Mucosa of rectum (tissue), 2 donors: ENCODE measurements around the gene SVEP1.
A peak's percentile ranks its signal among the peaks of the same experiment; 100 is the strongest.

Experiments
- H3K27ac ChIP-seq, 2 donors: one replicate each; pipeline ENCODE4 v1.7.0; 2013; ENCODE audit warnings: inconsistent platforms in 2 of 2, low read depth in 2 of 2, low read length in 2 of 2
- H3K27me3 ChIP-seq, 2 donors: one replicate each; pipeline ENCODE4 v1.7.0; 2013; ENCODE audit warnings: low read length in 2 of 2; ENCODE audit not compliant: control insufficient read depth in 2 of 2, insufficient read depth in 2 of 2
- H3K36me3 ChIP-seq, 2 donors: one replicate each; pipeline ENCODE4 v1.7.0; 2013; ENCODE audit warnings: low read length in 2 of 2; ENCODE audit not compliant: control insufficient read depth in 2 of 2, insufficient read depth in 2 of 2
- H3K4me1 ChIP-seq, 2 donors: one replicate each; pipeline ENCODE4 v1.7.0; 2013; ENCODE audit warnings: low read length in 2 of 2, mild to moderate bottlenecking in 1 of 2; ENCODE audit not compliant: control insufficient read depth in 2 of 2, insufficient read depth in 2 of 2
- H3K4me3 ChIP-seq, 2 donors: one replicate each; pipeline ENCODE4 v1.7.0; 2013; ENCODE audit warnings: low read length in 2 of 2
- H3K9ac ChIP-seq, 2 donors: one replicate each; pipeline ENCODE4 v1.7.0; 2013; ENCODE audit warnings: low read length in 2 of 2, low read depth in 1 of 2, mild to moderate bottlenecking in 1 of 2
- H3K9me3 ChIP-seq, 2 donors: one replicate each; pipeline ENCODE4 v1.7.0; 2013; ENCODE audit warnings: low read length in 2 of 2; ENCODE audit not compliant: control insufficient read depth in 2 of 2
- donor health status: healthy.
- donor health status: Normal muscosa, but diverticular disease.

SVEP1 gene

DNA sequence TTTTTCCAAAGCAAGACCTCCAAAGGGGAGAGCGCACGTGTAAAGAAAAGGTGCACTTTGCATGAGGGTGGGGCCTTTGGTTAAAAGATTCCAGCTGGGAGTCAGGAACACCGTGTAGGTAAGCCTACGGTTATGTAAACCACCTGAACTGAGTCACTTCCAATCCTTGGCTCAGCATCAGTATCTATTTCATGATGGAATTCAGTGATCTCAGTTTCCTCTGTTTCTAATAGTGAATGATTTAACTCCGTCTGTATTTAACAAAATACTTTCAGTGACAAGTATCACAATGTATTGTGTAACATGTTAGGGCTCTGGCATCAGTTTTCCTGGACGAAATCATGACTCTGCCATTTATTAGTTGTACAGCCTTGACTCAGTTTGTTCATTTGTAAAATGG, 1.3 kb upstream of the SVEP1 start:
- Histone ChIP-seq H3K27ac (no peak overlapping the region), H3K9ac (no peak overlapping the region), H3K36me3 (no peaks in the 10 kb centered on the region), H3K27me3 (peaks cover 17 to 20% of the 10 kb centered on the region in 2 donors), H3K4me3 (no peak overlapping the region), H3K9me3 (no peaks in the 10 kb centered on the region), H3K4me1 (no peaks in the 10 kb centered on the region)

DNA sequence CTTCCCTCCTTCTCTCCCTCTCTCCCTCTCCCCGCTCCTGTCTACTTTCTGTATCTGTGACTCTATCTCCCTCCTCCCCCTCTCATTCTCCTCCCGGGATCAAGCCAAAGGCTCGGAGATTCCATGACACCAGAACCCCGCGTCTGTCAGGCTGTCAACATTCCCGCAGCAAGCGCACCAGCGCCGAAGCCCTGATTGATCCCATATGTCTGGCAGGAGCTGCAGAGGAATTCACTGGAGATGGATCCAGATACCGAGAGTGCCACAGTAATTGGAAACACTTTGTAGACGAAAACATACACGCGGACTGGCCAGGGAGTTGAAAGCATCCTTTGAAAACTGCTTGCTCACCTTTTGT, 300 bp upstream of the SVEP1 start:
- Histone ChIP-seq H3K27ac (peak overlapping the region; percentile 19 to 48), H3K9me3 (no peaks in the 10 kb centered on the region), H3K4me3 (peak overlapping the region; percentile 42 to 62), H3K9ac (peak overlapping the region; percentile 37 to 52), H3K4me1 (no peaks in the 10 kb centered on the region), H3K36me3 (no peaks in the 10 kb centered on the region), H3K27me3 (peaks cover 17 to 20% of the 10 kb centered on the region in 2 donors)

DNA sequence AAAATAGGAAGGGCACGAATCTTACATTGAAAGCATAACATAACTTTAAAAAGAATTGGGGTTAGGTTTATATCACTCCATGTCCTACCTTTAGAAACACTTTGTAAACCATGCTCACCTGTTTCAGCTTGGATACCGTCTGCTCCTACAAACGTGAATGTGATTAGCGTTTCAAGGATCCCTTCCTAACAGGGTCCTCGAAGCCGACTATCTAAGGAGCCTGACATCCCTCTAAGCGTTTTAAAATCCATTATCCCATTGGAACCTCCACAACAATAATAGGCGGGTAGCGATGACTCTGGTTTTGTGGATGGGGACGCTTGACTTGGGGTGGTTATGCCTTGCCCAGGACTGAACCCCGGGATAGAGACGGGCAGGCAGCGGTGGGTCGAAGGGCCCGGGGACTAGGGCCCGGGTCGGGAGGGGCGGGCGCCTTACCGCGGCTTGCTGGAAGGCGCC, 937 bp downstream of the SVEP1 start:
- Histone ChIP-seq H3K9ac (peak overlapping the region in 1 of 2 donors; percentile 57), H3K36me3 (no peaks in the 10 kb centered on the region), H3K4me3 (peak overlapping the region; percentile 42 to 62), H3K4me1 (no peaks in the 10 kb centered on the region), H3K9me3 (no peaks in the 10 kb centered on the region), H3K27me3 (peaks cover 17 to 20% of the 10 kb centered on the region in 2 donors), H3K27ac (peak overlapping the region; percentile 19 to 48)

DNA sequence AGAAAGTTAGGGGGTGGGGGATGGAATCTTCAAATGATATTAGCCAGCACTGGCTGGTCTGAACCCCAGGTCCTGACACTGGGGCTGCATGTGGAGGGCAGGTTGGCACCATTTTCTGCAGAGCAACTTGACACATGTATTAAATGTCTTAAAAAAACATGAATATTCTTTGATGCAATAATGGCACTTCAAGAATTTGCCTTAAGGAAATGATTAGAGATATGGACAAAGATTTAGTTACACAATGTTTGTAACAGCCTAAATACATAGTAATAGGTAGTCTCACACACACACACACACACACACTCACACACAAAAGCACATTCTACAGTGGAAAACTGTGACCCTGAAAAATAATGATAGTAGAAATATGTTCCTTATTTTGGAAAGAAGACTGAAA, 3.6 kb downstream of the SVEP1 start:
- H3K9me3 ChIP-seq, result no peaks in the 10 kb centered on the region
- H3K4me3 ChIP-seq, result no peak overlapping the region
- no peak overlapping the region for H3K9ac ChIP-seq
- no peak overlapping the region for H3K27ac ChIP-seq
- peaks cover 17 to 18% of the 10 kb centered on the region in 2 donors for H3K27me3 ChIP-seq
- no peaks in the 10 kb centered on the region for H3K36me3 ChIP-seq
- no peaks in the 10 kb centered on the region for H3K4me1 ChIP-seq

DNA sequence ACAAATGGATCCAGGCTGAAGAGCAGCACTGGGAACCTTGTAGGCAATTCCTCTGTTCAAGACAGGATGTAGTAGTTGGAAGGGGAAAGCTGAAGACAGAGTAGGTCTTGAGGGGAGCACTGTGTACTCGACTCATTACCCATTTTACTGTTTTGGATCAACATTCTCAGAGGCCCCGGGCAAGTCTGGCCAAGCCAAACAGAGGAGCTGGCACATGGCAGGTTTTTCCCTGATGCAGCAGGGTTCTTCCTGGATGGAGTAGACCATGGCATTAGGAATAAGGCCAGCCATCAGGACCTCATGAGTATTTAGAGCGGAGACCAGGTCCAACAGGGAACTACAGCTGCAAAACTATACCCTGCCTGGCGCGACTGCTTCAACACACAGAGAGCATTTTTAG, 4.4 kb downstream of the SVEP1 start:
- H3K4me1 ChIP-seq, result no peaks in the 10 kb centered on the region

DNA sequence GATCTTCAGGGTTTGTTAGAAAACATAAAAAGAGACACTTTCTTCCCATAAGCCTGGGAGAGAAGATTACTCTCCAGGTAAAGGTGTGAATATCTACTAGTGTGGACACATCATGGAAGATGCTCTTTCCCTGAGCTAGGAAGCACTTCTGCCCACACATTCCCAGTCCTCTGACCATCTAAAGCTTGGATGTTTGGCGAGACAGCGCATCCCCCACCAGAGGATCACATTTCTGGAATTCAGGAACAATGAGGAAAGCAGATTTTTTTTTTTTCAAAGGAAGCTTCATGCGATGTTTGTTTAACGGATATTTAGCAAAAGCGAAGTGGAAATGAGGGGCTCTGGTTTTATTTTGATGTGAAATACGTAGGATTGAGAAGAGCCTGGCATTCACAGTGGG, 6.2 kb downstream of the SVEP1 start:
- H3K4me3 ChIP-seq, result no peak overlapping the region
- H3K36me3 ChIP-seq, result no peaks in the 10 kb centered on the region
- no peak overlapping the region for H3K9ac ChIP-seq
- no peak overlapping the region for H3K27ac ChIP-seq
- no peaks in the 10 kb centered on the region for H3K9me3 ChIP-seq
- H3K4me1 ChIP-seq, result no peaks in the 10 kb centered on the region
- peaks cover 2 to 5% of the 10 kb centered on the region in 2 donors for H3K27me3 ChIP-seq

More for the DNA sequence above, 4.4 kb downstream of the SVEP1 start:
- Histone ChIP-seq H3K27me3 (peaks cover 11 to 17% of the 10 kb centered on the region in 2 donors), H3K9ac (no peak overlapping the region), H3K4me3 (no peak overlapping the region), H3K27ac (no peak overlapping the region), H3K9me3 (no peaks in the 10 kb centered on the region), H3K36me3 (no peaks in the 10 kb centered on the region)

DNA sequence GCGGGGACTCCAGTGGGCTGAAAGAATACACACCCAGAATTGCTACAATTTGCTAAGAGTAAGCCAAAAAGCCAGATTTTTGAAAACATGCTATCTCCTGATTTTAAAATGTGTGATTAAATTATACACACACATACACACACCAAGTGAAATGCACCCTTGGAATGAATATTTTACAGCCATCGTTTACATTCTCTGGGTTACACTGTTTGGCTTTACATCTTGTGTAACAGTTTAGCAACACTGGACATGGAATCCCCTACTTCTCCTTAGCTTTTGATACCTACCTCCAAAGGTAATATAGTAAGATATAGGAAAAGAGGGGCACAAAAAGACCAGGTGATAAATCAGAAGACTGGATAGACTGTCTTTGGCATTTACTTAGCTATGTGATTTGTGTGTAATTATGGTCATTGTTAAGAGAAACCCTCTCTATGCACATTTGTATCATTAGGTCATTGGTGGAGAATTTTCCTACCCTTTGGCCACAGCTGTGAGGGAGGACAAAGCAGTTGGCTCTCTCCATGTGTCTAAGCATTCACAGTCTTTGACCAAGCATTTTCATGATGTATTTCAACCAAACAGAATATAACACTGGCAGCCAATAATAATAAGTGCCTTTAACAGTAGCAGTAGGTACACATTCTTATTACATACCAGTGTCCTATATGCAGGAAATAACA, 7.6 kb downstream of the SVEP1 start:
- no peaks in the 10 kb centered on the region for H3K36me3 ChIP-seq
- no peaks in the 10 kb centered on the region for H3K4me1 ChIP-seq
- H3K9me3 ChIP-seq, result no peaks in the 10 kb centered on the region
- H3K4me3 ChIP-seq, result no peak overlapping the region
- no peak overlapping the region for H3K27ac ChIP-seq
- no peaks in the 10 kb centered on the region for H3K27me3 ChIP-seq
- H3K9ac ChIP-seq, result no peak overlapping the region

DNA sequence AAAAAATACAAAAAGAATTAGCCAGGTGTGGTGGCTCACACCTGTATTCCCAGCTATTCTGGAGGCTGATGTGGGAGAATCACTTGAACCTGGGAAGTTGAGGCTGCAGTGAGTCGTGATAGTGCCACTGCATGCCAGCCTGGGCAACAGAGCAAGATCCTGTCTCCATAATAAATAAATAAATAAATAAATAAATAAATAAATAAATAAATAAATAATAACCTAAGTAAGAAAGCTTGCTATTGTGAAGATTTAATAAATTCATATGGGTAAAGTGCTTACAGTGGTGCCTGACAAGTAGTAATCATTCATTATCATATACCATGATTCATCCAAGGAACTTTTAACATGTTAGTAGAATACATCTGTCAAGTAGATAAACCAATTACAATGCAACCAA, 13.4 kb downstream of the SVEP1 start:
- Histone ChIP-seq H3K4me3 (no peak overlapping the region), H3K36me3 (no peaks in the 10 kb centered on the region), H3K27me3 (no peaks in the 10 kb centered on the region), H3K4me1 (no peaks in the 10 kb centered on the region), H3K9me3 (no peaks in the 10 kb centered on the region), H3K27ac (no peak overlapping the region), H3K9ac (no peak overlapping the region)

DNA sequence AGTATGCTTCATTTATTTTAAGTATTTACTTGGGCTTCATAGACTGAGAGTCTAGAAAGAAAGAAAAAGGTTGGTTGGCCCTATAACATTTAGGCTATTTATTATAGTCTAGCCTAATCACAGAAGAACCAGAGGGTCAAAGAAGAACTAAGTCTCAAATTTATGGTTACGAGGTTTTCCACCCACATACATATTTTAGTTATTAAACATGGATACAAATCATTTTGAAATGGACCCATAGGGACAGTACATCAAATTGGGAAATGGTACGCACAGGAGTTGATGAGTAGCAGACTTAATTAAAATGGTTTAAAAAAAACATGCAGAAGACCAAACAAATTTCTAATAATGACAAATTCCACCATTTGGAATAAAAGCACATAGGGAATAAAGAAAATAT, 17.7 kb downstream of the SVEP1 start:
- Histone ChIP-seq H3K36me3 (no peaks in the 10 kb centered on the region), H3K27ac (no peak overlapping the region), H3K4me3 (no peak overlapping the region), H3K27me3 (no peaks in the 10 kb centered on the region), H3K9ac (no peak overlapping the region), H3K9me3 (no peaks in the 10 kb centered on the region), H3K4me1 (no peaks in the 10 kb centered on the region)

DNA sequence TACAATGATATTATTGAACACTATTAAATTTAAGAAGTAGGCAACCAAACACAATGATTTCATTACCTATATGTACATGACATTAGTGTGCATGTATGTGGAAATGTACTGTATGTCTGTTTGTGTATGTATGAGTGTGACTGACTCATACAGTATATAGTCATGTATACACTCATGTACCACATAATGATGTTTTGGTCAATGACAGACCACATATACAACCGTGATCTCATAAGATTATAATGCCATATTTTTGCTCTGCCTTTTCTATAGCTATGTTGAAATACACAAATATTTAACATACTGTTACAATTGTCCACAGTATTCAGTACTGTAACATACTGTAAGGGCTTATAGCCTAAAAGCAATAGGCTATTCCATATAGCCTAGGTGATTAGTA, 19.7 kb downstream of the SVEP1 start:
- H3K9ac ChIP-seq, result no peak overlapping the region
- no peaks in the 10 kb centered on the region for H3K9me3 ChIP-seq
- no peaks in the 10 kb centered on the region for H3K36me3 ChIP-seq
- H3K27ac ChIP-seq, result no peak overlapping the region
- no peaks in the 10 kb centered on the region for H3K4me1 ChIP-seq
- H3K4me3 ChIP-seq, result no peak overlapping the region
- no peaks in the 10 kb centered on the region for H3K27me3 ChIP-seq
